Caki2 (cell line): ENCODE results near the gene PEX16. TPM values are rescaled to one million over a fixed set of nuclear protein-coding genes. Genes with fewer than 3 reads are reported as not detected.
A peak's percentile ranks its signal among the peaks of the same experiment; 100 is the strongest.

Source experiments
- DNase-seq: peaks from one replicate; pipeline ENCODE4 v3.0.0-alpha.2; 2015; ENCODE audit warnings: low read depth
- in situ Hi-C: cut with HindIII; loops from 2 replicates; pipeline ENCODE4 v1.10.0; 2016; ENCODE audit warnings: low sequenced_read_pairs, low pct_unique_long_range_greater_than_20kb, mixed read lengths
- total RNA-seq: library from RNA; depleted of rRNA; stranded (reverse); fragments of >200 nt; shearing (Covaris generic); gene quantifications from 2 replicates; pipeline ENCODE4 v1.2.3, GENCODE V29; 2014; ENCODE audit warnings: low replicate concordance; rRNA removed

PEX16 gene
- 30.0 and 38.2 TPM in 2 replicates for total RNA-seq

DNA sequence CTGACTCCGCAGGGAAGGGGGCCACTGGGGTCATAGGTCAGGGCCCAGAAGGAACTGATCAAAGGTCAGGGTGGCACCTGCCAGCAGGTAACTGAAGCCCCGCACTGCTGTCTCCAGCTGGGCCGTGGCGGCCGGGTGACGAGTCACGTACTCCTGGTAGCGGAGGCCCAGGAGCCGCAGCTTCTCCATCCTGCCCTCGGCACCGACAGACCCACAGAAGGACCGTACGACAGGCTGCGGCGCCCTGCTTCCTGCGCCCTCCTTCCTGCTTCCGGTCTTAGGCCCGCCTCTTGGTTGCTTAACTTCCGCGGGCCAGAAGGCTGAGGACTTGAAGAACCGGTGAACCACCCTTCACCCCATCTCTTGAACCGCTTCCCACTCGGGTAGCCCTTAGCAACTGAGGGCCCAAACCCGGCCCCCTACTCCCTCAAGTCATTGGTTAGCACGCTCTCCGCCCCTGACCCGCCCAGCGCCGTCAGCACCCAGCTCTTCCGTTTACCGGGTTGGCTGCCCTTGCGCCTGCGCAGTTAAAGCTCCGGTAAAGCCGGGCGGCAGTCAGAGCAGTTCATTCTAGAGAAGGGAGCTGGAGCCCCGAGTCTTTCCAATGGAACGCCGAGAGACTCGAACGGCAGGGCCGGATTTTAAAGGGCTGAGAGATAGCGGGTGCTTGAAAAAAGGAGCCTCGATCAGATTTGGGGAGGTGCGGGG is at the start of gene PEX16:
PEX16 (minus strand) TSS at position 255 of the 708 bp plus-strand sequence; CDS start at position 189, 66 bp downstream.
- in situ Hi-C loops: no loop called here
- DNase-seq: peak; percentile 95

DNA sequence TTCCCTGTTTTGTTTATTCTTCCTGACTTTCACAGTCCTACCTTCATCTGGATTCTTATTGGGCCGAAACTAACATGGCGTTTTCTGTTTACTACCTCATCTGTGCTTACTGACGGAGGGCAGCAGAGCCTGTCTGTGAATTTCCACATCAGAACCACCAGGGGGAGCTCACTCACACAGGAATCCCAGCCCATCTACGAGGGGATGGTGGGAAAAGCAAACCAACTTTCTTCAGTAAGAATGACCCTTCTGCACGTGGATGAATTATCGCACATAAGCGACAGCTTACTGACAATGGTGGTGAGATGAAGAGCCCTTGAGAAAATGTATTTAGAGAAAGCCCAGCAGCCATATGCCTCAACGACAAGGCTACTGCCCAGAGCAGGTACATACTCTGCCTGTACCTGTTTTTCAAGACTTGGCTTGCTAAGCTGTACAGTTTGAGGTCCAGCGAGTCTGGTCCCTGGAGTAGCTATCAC is 47.3 kb upstream of the PEX16 start:
- DNase-seq: peak; percentile 50
- in situ Hi-C loops: no loop called here

DNA sequence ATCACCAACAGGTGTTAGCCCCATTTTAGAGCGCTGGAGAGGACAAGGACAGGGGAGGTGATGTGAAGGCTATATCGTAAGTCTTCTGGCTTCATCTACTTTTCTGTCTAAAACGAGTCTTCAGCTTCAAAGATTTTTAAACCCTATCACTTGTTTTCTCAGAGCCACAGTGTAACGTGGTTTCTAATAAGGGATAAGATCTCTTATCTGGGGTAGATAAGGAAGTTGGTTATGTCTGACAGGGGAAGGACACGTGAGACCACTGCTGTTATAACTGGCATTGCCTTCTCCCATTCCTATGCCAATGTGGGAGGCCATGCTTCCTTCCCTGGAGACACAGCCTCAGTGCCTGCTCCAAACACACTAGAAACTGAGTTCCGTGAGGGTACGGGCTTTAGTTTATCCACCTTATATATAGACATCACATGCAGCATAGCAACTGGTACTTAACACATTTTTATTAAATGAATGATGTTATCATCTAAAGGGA is 44.1 kb upstream of the PEX16 start:
- no peak for DNase-seq
- in situ Hi-C loops: no loop called here

DNA sequence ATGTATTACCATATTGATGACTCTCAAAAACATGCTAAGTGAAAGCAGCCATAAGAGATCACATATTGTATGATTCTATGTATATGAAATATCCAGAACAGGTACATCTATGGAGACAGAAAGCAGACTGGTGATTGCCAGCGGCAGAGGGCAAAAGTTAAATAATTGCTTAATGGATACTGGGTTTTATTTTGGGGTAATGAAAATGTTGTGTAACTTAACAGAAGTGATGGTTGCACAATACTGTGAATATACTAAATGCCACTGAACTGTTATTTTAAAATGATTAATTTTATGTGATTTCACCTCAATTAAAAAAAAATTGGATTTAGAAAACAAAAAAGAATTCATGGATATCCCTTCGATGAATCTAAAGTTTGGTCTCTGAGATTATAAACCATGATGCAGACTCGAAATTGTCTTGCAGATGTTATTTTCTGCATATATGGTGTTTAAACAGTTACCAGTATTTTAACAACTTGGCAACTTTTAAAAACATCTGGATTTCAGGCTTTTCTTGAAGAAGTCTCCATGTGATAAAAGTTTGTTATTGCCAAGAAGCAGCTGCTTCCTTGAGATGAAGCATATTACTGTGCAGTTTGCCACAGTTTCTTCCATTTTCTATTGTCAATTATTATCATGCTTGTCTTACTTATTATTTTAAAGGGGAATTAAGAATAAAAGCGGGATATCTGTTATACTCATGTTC is 42.9 kb upstream of the PEX16 start:
- in situ Hi-C loops: no loop called here
- DNase-seq: no peak

DNA sequence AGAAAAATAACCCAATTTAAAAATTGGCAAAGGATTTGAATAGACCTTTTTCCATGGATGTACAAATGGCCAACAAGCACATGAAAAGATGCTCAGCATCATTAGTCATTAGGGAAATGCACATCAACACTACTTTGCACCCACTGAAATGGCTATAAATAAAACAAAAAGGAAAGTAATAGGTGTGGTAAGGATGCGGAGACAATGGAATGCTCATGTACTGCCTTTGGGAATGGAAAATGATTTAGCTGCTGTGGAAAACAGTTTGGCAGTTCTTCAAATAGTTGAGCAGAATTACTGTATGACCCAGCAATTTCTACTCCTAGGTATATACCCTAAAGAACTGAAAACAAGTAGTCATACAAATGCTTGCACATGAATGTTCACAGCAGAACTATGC is 42.2 kb upstream of the PEX16 start:
- in situ Hi-C loops: no loop called here
- DNase-seq: no peak

DNA sequence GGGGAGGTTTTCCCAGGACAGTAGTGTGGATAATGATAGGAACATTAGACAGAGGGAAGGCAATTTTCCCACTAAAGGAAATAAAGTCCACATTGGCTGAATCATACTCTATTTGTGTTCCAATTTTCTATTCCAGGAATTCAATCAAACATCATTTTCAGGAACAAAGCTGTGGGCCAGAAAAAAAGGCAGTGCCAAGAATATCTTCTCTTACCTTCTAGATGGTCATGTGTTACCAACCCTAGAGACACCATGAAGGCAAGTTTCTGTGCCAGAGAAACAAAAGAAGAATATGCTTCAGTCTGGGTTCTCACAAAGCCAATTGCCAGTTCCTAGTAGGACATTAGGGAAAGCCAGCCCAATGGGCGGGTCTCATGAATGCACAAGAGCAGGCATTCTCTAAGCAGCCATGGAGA is 32.3 kb upstream of the PEX16 start:
- DNase-seq: no peak

DNA sequence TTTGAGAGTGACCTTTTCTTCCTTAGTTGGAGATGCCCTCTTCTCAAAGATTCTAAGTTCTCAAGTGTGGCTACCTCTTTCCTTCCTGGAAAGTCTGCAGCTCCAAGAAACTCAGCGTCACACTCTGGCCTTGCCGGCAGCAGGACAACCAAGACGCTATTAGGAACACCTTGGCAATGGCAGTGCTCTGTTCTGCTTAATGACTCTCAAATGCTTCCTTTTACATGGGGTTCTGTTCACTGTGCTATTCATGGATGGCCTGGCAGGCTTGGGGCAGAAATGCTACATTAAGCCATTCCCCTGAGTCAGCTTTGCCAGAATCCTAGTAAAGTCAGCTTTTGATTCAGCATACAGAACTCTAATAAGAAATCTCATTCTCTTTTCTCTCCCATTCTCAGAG is 30.7 kb upstream of the PEX16 start:
- in situ Hi-C loops: no loop called here
- no peak for DNase-seq

More for the DNA sequence above, 32.3 kb upstream of the PEX16 start:
- in situ Hi-C loops: no loop called here

DNA sequence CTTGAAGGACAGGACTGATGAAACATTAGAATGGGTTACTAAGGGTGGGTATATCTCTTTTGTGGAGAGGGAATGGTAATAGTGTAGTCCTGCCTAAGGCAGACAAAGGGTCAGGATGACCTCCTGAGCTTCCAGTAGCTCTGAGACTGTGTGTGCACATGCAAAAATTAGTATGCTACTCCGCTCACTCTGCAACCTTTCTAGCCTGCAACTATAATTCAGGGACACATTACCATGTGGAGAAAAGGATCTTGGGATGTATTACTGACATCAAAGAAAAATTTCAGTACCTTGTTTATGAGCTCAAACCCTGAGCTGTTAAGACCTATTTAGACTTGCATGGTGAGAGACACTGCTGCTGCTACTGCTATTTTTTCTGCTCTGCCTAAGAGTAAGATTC is 30.2 kb upstream of the PEX16 start:
- in situ Hi-C loops: no loop called here
- no peak for DNase-seq

DNA sequence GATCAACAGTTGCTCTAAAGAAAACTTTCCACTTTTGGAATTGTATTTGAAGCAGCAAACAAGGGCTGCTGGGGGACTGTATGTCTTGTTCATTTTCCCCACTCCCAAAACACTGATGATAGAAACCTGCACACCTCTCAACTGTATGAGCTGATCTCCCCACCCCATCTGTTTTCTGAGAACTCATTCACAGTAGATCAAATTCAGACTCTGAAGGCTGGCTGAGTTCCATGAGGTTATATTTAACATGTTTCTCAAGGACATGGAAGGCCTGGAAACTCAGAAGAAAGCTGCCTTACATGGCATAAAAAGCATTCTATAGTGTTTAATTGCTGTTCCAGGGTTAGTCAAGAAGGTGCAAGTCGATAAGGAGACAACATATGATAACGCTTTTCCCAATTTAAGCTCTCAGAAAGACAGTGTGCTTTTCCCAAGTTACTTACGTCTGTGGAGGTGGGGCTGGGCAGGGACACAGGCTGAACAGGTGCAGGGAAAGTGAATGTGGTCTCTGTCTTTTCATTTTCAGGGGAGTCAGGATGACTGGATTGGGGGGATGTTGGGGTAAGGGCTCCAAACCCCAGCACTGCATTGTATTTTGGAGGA is 27.8 kb upstream of the PEX16 start:
- in situ Hi-C loops: no loop called here
- no peak for DNase-seq

DNA sequence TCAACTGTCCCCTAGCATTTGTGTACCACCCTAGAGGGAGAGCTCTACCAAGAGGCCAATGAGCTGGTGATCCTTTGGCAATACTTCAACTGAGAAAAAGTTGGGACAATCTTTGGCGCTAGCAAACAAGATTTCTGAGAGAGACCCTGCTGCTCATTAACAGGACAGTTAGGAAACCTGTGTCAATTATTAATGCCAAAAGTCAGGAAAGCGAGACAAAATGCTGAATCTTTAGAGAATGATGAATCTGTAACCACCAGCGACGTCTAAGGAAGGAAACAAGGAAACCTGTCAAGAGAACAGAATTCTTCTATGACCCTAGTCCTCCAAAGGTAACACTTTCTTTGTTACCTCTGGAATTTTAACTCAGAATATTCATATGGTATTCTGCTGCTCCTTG is 24.7 kb upstream of the PEX16 start:
- no peak for DNase-seq
- in situ Hi-C loops: no loop called here

DNA sequence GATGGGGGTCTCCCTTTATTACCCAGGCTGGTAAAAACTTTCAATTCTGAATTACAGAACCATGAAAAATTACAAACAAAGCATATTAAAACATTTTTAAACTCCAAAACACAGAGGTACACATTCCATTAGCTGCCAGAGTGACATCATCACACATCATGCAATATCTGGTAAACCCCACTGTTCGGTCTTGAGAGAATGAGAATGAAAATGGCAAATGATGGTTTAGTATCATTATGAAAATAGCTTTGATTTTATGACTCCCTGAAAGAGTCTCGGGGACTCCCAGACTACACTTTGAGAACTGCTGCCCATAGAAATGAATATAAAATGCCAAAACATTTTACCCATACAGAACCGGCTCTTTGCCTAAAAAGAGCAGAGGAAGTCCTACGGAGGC is 23.6 kb upstream of the PEX16 start:
- in situ Hi-C loops: no loop called here

DNA sequence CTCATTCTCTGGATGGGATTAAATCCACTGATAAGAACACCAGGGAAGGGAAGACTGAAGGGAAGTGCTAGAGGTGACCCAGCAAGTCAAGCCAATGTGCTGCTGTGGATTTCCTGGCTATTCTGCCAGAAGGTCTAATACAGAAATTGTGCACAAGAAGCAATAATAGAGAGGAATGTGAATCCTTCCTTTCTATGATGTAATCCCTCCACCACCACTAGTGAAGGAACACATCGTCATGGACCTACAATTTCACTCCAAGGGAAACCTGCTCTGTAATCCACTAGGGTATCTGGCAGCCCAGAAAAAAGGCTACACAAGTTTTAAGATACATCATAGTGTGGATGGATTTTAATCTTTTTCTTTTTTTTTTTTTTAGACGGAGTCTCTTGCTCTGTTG is 22.2 kb upstream of the PEX16 start:
- DNase-seq: no peak

More for the DNA sequence above, 23.6 kb upstream of the PEX16 start:
- DNase-seq: no peak

DNA sequence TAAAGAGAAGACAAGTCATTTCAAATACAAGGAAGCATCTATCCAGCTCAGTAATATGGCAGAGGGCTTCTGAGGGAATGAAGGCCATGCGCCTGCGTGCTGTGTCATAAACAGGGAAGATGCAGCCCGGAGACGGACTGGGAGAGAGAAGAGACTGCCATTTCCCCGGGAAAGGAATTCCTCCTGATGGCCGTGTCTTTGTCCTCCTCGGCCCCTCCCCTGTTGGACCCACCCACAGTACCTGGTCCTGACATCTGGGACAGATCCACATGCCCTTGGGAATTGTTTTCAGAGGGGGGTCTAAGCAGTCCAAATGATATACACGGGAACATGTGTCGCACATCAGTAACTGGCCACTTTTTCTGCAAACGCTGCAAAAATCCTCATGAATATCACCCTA is 20.2 kb upstream of the PEX16 start:
- in situ Hi-C loops: no loop called here
- DNase-seq: no peak

More for the DNA sequence above, 22.2 kb upstream of the PEX16 start:
- in situ Hi-C loops: no loop called here

DNA sequence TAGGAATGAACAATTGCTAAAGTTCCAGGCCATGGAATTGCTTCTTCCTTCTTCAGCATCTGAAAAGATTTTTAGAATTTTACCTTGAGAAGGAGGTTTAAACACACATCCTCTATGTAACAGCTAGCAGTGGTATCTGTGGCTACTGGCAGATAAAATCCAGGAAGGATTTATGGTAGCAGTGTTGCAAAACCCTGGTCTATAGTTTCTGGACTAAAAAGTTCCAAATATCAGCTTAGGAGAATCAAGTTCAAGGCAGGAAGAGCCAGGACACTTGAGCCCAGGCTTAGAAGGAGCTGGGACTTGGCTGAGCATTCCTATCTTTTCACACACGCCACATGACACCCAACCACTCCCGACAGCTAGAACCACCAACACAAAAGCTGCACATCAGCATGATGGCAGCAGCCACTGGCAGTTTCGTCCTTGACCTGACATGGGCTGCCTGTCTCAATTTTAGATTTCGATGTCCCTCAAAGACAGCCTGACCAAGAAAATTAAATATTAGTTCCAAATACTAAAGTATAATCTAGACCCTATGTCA is 18.9 kb upstream of the PEX16 start:
- no peak for DNase-seq
- in situ Hi-C loops: no loop called here

DNA sequence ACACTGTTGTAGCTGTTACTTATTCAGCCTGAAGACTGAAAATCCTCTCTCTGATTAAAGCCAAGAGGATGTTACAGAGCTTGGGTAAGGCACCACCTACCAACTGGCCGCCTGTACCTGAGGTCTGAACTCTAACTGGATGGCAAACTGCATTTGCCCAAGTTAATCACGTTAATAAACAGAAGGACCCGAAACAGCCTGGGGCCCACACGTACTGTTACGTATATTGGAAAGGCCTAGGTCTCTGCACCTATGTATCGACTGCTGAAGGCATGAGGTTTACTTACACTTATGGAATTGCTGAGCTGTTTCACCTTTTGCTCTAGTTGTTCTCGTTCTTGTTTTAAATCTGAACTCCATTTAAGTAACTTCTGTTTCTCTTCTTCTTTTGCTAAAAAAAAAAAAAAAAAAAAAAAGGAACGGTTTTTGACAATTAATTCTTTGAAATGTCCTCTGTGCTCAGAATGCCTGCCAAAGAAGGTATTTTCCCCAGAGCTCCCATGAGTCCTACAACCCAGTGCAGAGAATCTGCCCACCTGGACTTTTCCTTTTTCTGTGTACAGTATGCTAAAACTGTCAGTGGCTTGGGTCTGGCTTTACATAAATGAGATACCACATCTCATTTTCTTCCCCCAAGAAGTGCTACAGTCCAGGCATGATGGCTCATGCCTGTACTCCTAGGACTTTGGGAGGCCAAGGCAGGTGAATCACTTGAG is 17.8 kb upstream of the PEX16 start:
- in situ Hi-C loops: no loop called here
- DNase-seq: no peak

DNA sequence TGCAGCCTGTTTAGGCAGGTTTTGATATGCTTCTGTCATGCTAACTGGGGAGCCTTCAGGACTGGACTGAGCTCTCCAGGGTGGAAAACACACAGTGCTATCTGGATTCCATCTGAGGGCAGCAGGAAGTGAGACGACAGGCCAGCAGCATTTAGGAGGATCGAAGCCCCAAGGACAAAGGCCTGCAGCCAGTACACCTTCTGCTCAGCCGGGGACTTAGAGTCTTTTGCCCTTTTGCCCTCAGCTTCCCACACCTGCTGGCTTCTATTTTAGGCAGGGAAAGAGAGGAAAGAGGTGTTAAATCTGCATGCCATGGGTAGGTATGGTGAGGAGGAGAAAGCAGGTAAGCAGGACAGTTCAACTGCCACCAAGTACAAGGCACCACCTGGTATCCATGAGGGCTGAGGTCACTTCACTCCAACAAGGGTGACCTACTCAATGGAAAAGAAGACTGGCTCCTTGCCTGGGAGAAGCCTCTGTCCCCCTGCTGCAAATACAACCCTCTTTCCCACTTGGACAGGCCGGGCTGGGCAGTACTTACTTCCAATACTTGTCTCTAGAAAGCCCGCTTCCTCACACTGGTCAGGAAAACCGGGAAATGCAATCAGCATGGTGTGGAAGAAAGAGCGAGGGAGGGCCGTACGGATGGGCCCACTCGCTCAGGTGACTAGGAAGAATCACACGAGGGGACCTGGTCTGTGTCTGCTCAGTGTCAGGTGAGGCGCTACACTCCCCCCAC is 17.1 kb upstream of the PEX16 start:
- in situ Hi-C loops: no loop called here
- no peak for DNase-seq

DNA sequence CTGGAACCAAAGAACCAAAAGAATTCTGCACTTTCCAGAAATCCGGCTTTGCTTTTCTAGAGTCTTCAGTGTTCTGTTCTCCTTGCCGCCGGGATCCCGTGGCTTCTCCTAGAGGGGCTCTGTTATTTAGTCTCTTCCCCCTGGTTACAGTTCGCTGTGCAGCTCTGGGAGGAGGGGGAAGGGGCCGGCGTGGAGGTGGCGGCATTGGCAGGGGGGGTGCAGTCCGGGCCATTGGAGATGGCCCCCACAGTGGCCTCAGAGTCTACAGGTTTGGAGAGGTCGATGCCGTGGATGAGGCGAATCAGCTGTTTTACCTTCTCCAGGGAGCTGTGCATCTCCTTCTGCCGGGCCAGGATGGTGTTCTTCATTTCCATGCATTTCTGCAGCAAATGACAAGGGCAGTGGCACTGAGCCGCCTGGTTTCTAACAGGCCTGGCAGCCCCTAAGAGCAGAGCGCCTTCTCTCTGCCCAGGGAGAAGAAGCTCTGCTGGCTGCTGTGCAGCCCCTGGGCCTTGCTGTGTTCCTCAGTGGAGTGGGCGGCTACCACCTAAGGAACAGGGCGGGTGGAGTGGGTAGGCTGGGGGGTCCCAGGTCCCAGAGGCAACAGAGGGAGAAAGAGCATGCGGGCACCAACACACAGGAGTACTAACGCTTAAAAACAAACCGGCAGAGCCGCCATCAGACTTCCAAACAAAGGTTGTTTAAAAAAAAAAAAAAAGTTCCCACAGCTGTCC is 16.3 kb upstream of the PEX16 start:
- in situ Hi-C loops: no loop called here
- DNase-seq: no peak
